GM12878 (cell line): Measurements from ENCODE around the gene DNAAF8. TPM values are rescaled to one million over a fixed set of nuclear protein-coding genes. Genes with fewer than 3 reads are reported as not detected.

Experiments
- ATAC-seq: fragments of 200-7000 bp; cut with Tn5 transposase; 3 replicates; pipeline ENCODE4 v1.9.1; 2020; ENCODE audit warnings: mild to moderate bottlenecking, moderate library complexity
- BruUV-seq: library from RNA; stranded (reverse); fragments of 400-500 nt; replicated peaks from 2 replicates; lab custom pipeline; 2021; lab: Mats Ljungman, UMichigan
- CTCF ChIA-PET: fragments of 300-600 bp; sonication (Branson Sonifier 250); formaldehyde crosslinking; extraction: SDS; loops from one replicate; lab custom pipeline; 2021; ENCODE audit warnings: inconsistent platforms; lab: Yijun Ruan, JAX
- POLR2A ChIA-PET: fragments of 350-600 bp; formaldehyde crosslinking; extraction: SDS; loops from one replicate; lab custom pipeline; 2021; ENCODE audit warnings: inconsistent platforms; lab: Charles Lee
- RAD21 ChIA-PET: fragments of 300-600 bp; sonication (Branson Sonifier 250); formaldehyde crosslinking; loops from one replicate; lab custom pipeline; 2023; ENCODE audit warnings: antibody characterized with exemption; ENCODE audit not compliant: unreplicated experiment; lab: Charles Lee
- SMC1A ChIA-PET: fragments of 300-600 bp; sonication (Branson Sonifier 250); formaldehyde crosslinking; loops from one replicate; lab custom pipeline; 2023; ENCODE audit not compliant: unreplicated experiment, uncharacterized antibody; lab: Charles Lee
- DNase-seq: peaks from one replicate; pipeline ENCODE4 v3.0.0-alpha.2; 2011; ENCODE audit warnings: low read depth, low spot score
- FAIRE-seq: peaks from 3 replicates; lab custom pipeline; 2011; peaks lifted over from hg19 to GRCh38; lab: Jason Lieb, UNC
- H2AFZ ChIP-seq: 2 replicates; pipeline ENCODE4 v1.6.0; 2011; ENCODE audit warnings: low read depth, low read length, control low read depth; ENCODE audit not compliant: control insufficient read depth
- H3K27ac ChIP-seq: 2 replicates; pipeline ENCODE4 v1.5.1; 2011; ENCODE audit warnings: control low read depth; ENCODE audit not compliant: control insufficient read depth, insufficient read depth
- H3K27me3 ChIP-seq, 2 experiments: replicated peaks in 1 of 2; 2 replicates each; pipeline versions ENCODE4 v1.6.0 to v1.6.1; 2011; ENCODE audit warnings: low read length in 1 of 2; ENCODE audit not compliant: control insufficient read depth in 2 of 2, insufficient read depth in 2 of 2
- H3K36me3 ChIP-seq, 2 experiments: 2 replicates each; pipeline ENCODE4 v1.5.1; 2011; ENCODE audit warnings: low read length in 1 of 2; ENCODE audit not compliant: control insufficient read depth in 2 of 2, insufficient read depth in 2 of 2
- H3K4me1 ChIP-seq: 2 replicates; pipeline ENCODE4 v1.6.1; 2011; ENCODE audit warnings: mild to moderate bottlenecking, low read length, moderate library complexity, mixed read lengths; ENCODE audit not compliant: control insufficient read depth, insufficient read depth
- H3K4me2 ChIP-seq: 2 replicates; pipeline ENCODE4 v1.6.0; 2011; ENCODE audit warnings: control low read depth; ENCODE audit not compliant: control insufficient read depth, insufficient read depth
- H3K4me3 ChIP-seq: fragments of 200-600 bp; sonication (generic); 2 replicates; pipeline ENCODE4 v1.5.1; 2016
- H3K79me2 ChIP-seq: 2 replicates; pipeline ENCODE4 v1.6.0; 2011; ENCODE audit warnings: low read length; ENCODE audit not compliant: control insufficient read depth, insufficient read depth
- H3K9ac ChIP-seq: 2 replicates; pipeline ENCODE4 v1.8.0; 2011; ENCODE audit warnings: low read length, control low read depth, mixed read lengths; ENCODE audit not compliant: control insufficient read depth, insufficient read depth
- H3K9me3 ChIP-seq: replicated peaks from 3 replicates; pipeline ENCODE4 v1.5.1; 2011; ENCODE audit warnings: mild to moderate bottlenecking, low read length; ENCODE audit not compliant: control insufficient read depth, insufficient read depth
- H4K20me1 ChIP-seq: 2 replicates; pipeline ENCODE4 v1.6.0; 2011; ENCODE audit not compliant: control insufficient read depth, insufficient read depth
- CREM ChIP-seq: IDR thresholded peaks from 2 replicates; pipeline ENCODE4 v1.6.1; 2014; ENCODE audit warnings: antibody characterized with exemption, low read depth
- EGR1 ChIP-seq, 2 experiments: IDR thresholded peaks; 1 replicate in 1 of 2; 2 replicates in 1 of 2; pipeline ENCODE4 v1.6.1; 2011 to 2012; ENCODE audit warnings: low read depth in 2 of 2, low read length in 2 of 2, borderline replicate concordance in 1 of 2, mild to moderate bottlenecking in 1 of 2, moderate library complexity in 1 of 2
- EP300 ChIP-seq, 2 experiments: fragments of 150-350 bp in 1 of 2; IDR thresholded peaks; 2 replicates each; pipeline ENCODE4 v1.6.1; 2011 to 2012; ENCODE audit warnings: low read depth in 2 of 2, low read length in 2 of 2, borderline replicate concordance in 1 of 2, improper control_type of control experiment in 1 of 2, inconsistent platforms in 1 of 2; ENCODE audit not compliant: control insufficient read depth in 1 of 2
- FOXM1 ChIP-seq: IDR thresholded peaks from 2 replicates; pipeline ENCODE4 v1.6.1; 2012; ENCODE audit warnings: low read depth, mild to moderate bottlenecking, inconsistent platforms, low read length, moderate library complexity
- JUND ChIP-seq: IDR thresholded peaks from 2 replicates; pipeline ENCODE4 v1.6.1; 2012; ENCODE audit warnings: low read depth, mild to moderate bottlenecking, low read length, improper control_type of control experiment, moderate library complexity
- NR2F1 ChIP-seq: fragments of 450-650 bp; conservative IDR thresholded peaks from 2 replicates; pipeline ENCODE4 v1.6.1; 2017; ENCODE audit warnings: mild to moderate bottlenecking
- TCF12 ChIP-seq: IDR thresholded peaks from 2 replicates; pipeline ENCODE4 v1.6.1; 2011; ENCODE audit warnings: low read depth, mild to moderate bottlenecking, low read length
- ZBED1 ChIP-seq: IDR thresholded peaks from 2 replicates; pipeline ENCODE4 v1.6.1; 2016; ENCODE audit warnings: borderline replicate concordance
- WGBS: methylation state at CpG from one replicate; pipeline ENCODE4 v1.1.6; 2016; ENCODE audit warnings: low lambda C conversion rate; ENCODE audit not compliant: insufficient replicate concordance, insufficient coverage; ENCODE audit errors: missing lambda C conversion rate; 5-methylcytosine and 5-hydroxymethylcytosine counted together
- in situ Hi-C: fragments of 300-500 bp; cut with MboI; formaldehyde crosslinking; loops from 9 replicates; pipeline ENCODE4 v1.14.3; 2018; ENCODE audit warnings: mixed read lengths
- intact Hi-C: fragments of 100-400 bp; cut with micrococcal nuclease; formaldehyde crosslinking; loops from one replicate; pipeline ENCODE4 v1.14.2; 2022; ENCODE audit not compliant: unreplicated experiment
- polyA plus RNA-seq, 11 experiments: library from polyadenylated mRNA; depleted of rRNA in 4 of 11; unstranded in 6 of 11; stranded (reverse) in 5 of 11; fragments of >200 nt; fragmentation: Nextera tagmentation in 4 of 11; fragmentation: Illumina TruSeq in 1 of 11; extraction: Ambion mirVana in 4 of 11; extraction: Trizol in 1 of 11; gene quantifications; 1 replicate in 1 of 11; 2 replicates in 10 of 11; pipeline versions ENCODE4 v1.2.1 to v1.2.3, GENCODE V29; 2011 to 2016; ENCODE audit warnings: inconsistent platforms in 2 of 11, missing spikeins in 2 of 11, low read depth in 1 of 11
- total RNA-seq, 4 experiments: library from RNA; depleted of rRNA in 3 of 4; stranded (reverse); fragments of >200 nt in 3 of 4; fragmentation: Illumina TruSeq in 1 of 4; extraction: Trizol in 1 of 4; gene quantifications; 2 replicates each; pipeline versions ENCODE4 v1.2.1 to v1.2.3, GENCODE V29; 2013 to 2021

The DNAAF8 gene
- total and polyA plus RNA-seq, 10 of the 15 experiments (the other 5 are each of a cell fraction or from before 2014, with no cell fraction given): 0.01 to 0.78 (median 0.22) TPM; not detected in 2

DNA sequence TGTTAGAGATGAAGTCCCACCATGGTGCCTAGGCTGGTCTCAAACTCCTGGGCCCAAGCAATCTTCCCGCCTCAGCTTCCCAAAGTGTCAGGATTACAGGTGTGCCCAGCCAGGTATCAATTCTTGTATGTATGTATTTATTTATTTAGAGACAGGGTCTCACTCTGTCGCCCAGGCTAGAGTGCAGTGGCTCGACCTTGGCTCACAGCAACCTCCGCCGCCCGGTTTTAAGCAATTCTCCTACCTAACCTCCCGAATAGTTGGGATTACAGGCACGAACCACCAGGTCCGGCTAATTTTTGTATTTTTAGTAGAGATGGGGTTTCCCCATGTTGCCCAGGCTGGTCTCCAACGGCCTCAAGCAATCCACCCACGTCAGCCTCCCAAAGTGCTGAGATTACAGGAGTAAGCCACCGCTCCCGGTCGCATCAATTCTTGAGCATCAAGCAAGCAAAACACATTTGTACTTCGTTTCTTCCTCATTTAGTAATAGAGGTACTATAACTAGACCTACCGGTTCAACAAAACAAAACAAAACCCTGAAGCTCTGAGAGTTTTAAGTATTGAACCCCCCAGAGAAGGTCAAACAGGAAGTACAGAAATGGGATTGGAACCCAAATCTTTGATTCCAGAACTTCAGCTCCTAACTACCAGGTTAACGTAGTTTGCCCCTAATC, 33.7 kb downstream of the DNAAF8 start:
- Histone ChIP-seq H3K9me3 (no peaks in the 10 kb centered on the region), H3K27ac (peak overlapping the region; percentile 9), H3K79me2 (peaks cover 18% of the 10 kb centered on the region), H3K4me1 (peaks cover 8% of the 10 kb centered on the region; the same call in 1 of the 2 replicates), H3K4me3 (peak overlapping the region; percentile 91), H3K36me3 (peaks cover 0 to 6% of the 10 kb centered on the region in 2 experiments; a peak in 2 of 4 replicates), H3K27me3 (no peaks in the 10 kb centered on the region), H3K9ac (peak overlapping the region; percentile 64), H2AFZ (peak overlapping the region; percentile 80), H4K20me1 (no peaks in the 10 kb centered on the region), H3K4me2 (peak overlapping the region; percentile 69)
- 21% methylated on average over 17 of the region's 17 CpGs for whole genome bisulfite sequencing
- in situ Hi-C loops: no loop called here
- intact Hi-C loops: loop anchor here (2.0 kb wide), 3 partner anchors 33 to 79 kb away; partner anchors contain the start of genes ANKS3, DNAAF8, GLYR1 and ROGDI
- ChIA-PET RAD21 (interaction anchor here (1.9 to 2.0 kb wide), 2 partner anchors 32 to 33 kb away, joined by 6 to 18 read pairs; partner anchors contain the start of genes ANKS3 and DNAAF8), SMC1A (interaction anchor here (0.9 to 3.4 kb wide), 3 partner anchors 32 to 35 kb away, joined by 3 to 15 read pairs (median 4); partner anchors contain the start of genes ANKS3, DNAAF8 and ROGDI), CTCF (interaction anchor here (0.9 to 1.4 kb wide), 2 partner anchors 33 to 514 kb away, joined by 3 to 7 read pairs; partner anchors contain the start of gene DNAAF8), POLR2A (interaction anchor here (0.8 to 2.8 kb wide), 7 partner anchors 8 to 152 kb away, joined by 3 to 15 read pairs (median 5); partner anchors contain the start of genes ANKS3 and DNAAF8)
- FAIRE-seq (no peak), ATAC-seq (no peak), DNase-seq (peak; percentile 20)
- BruUV-seq: no TSS peak
- TF ChIP-seq ZBED1 (no peak), EP300 (IDR thresholded peaks at IDR 0.05; ENCODE audit: borderline replicate concordance in 1 of 2, control insufficient read depth in 1 of 2, low read depth in 2 of 2, low read length in 2 of 2) (no peak), EGR1 (IDR thresholded peaks at IDR 0.05; ENCODE audit: borderline replicate concordance in 1 of 2, low read depth in 2 of 2, low read length in 2 of 2) (0 out of 3 replicates have a peak, but pooled peaks of 1 of the 2 experiments have one; percentile 19), FOXM1 (no peak), TCF12 (no peak), JUND (no peak), CREM (no peak), NR2F1 (0 out of 2 replicates have a peak, but pooled peaks have one; percentile 37)
